Keratinocyte (primary cell): ENCODE measurements around the gene DSCAML1. TPM values are rescaled to one million over a fixed set of nuclear protein-coding genes. Genes with fewer than 3 reads are reported as not detected.

Experiments used
- DNase-seq: peaks from one replicate; pipeline ENCODE4 v3.0.0-alpha.2; 2011; ENCODE audit warnings: low read depth, missing footprints, low spot score
- FAIRE-seq: peaks from 2 replicates; lab custom pipeline; 2011; peaks lifted over from hg19 to GRCh38; lab: Jason Lieb, UNC
- H2AFZ ChIP-seq: 2 replicates; pipeline ENCODE4 v1.6.0; 2012; ENCODE audit warnings: low read length, control low read depth, inconsistent platforms; ENCODE audit not compliant: control insufficient read depth
- H3K27ac ChIP-seq: 2 replicates; pipeline ENCODE4 v1.5.1; 2011; ENCODE audit warnings: low read length; ENCODE audit not compliant: control insufficient read depth, insufficient read depth
- H3K27me3 ChIP-seq: 3 replicates; pipeline ENCODE4 v1.6.0; 2011; ENCODE audit warnings: low read length; ENCODE audit not compliant: control insufficient read depth, insufficient read depth; ENCODE audit errors: extremely low read depth
- H3K36me3 ChIP-seq, 2 experiments: 2 replicates in 1 of 2; 3 replicates in 1 of 2; pipeline ENCODE4 v1.5.1; 2011; ENCODE audit warnings: low read length in 2 of 2, mild to moderate bottlenecking in 1 of 2; ENCODE audit not compliant: control insufficient read depth in 2 of 2, insufficient read depth in 2 of 2; ENCODE audit errors: extremely low read depth in 1 of 2
- H3K4me1 ChIP-seq: 3 replicates; pipeline ENCODE4 v1.5.1; 2011; ENCODE audit warnings: low read length; ENCODE audit not compliant: control insufficient read depth, insufficient read depth; ENCODE audit errors: extremely low read depth
- H3K4me2 ChIP-seq: 3 replicates; pipeline ENCODE4 v1.6.0; 2011; ENCODE audit warnings: low read depth, low read length; ENCODE audit not compliant: control insufficient read depth, insufficient read depth; ENCODE audit errors: extremely low read depth
- H3K4me3 ChIP-seq, 3 experiments: fragments of 200-600 bp in 1 of 3; sonication (generic) in 1 of 3; 2 replicates in 2 of 3; 3 replicates in 1 of 3; pipeline ENCODE4 v1.5.1; 2011 to 2016; ENCODE audit warnings: low read length in 3 of 3, mild to moderate bottlenecking in 3 of 3, control low read depth in 2 of 3, inconsistent platforms in 1 of 3, low read depth in 1 of 3, mixed read lengths in 1 of 3, mixed run types in 1 of 3, moderate library complexity in 1 of 3; ENCODE audit not compliant: control insufficient read depth in 2 of 3, insufficient read depth in 2 of 3; ENCODE audit errors: extremely low read depth in 1 of 3
- H3K79me2 ChIP-seq: 2 replicates; pipeline ENCODE4 v1.6.0; 2012; ENCODE audit warnings: low read length; ENCODE audit not compliant: control insufficient read depth, insufficient read depth
- H3K9ac ChIP-seq: 3 replicates; pipeline ENCODE4 v1.6.0; 2011; ENCODE audit warnings: low read length; ENCODE audit not compliant: control insufficient read depth, insufficient read depth; ENCODE audit errors: extremely low read depth
- H3K9me1 ChIP-seq: 3 replicates; pipeline ENCODE4 v1.6.0; 2011; ENCODE audit warnings: low read length; ENCODE audit not compliant: control insufficient read depth, insufficient read depth; ENCODE audit errors: extremely low read depth
- H3K9me3 ChIP-seq: 2 replicates; pipeline ENCODE4 v1.5.1; 2012; ENCODE audit warnings: low read depth, low read length; ENCODE audit not compliant: control insufficient read depth
- H4K20me1 ChIP-seq: 3 replicates; pipeline ENCODE4 v1.6.0; 2011; ENCODE audit warnings: low read length; ENCODE audit not compliant: control insufficient read depth, insufficient read depth; ENCODE audit errors: extremely low read depth
- CTCF ChIP-seq, 3 experiments: IDR thresholded peaks in 1 of 3; conservative IDR thresholded peaks in 1 of 3; optimal IDR thresholded peaks in 1 of 3; 2 replicates in 2 of 3; 3 replicates in 1 of 3; pipeline versions ENCODE3 to v1.5.1; 2011; ENCODE audit warnings: low read length in 3 of 3, mild to moderate bottlenecking in 3 of 3, moderate library complexity in 2 of 3, control low read depth in 1 of 3, inconsistent platforms in 1 of 3; ENCODE audit not compliant: insufficient read depth in 2 of 3; ENCODE audit errors: extremely low read depth in 1 of 3
- EZH2 ChIP-seq: IDR thresholded peaks from one replicate; pipeline ENCODE4 v1.6.1; 2012; ENCODE audit warnings: inconsistent platforms, mild to moderate bottlenecking, low read length, moderate library complexity
- dilution Hi-C: fragments of 300-500 bp; cut with MboI; formaldehyde crosslinking; loops from one replicate; pipeline ENCODE4 v1.7.0; 2020; ENCODE audit warnings: low sequenced_read_pairs; ENCODE audit not compliant: extremely low pct_ligation_motif_present
- polyA plus RNA-seq, 5 experiments: library from polyadenylated mRNA; depleted of rRNA in 3 of 5; stranded (reverse) in 3 of 5; stranded (forward) in 1 of 5; unstranded in 1 of 5; fragments of >200 nt; gene quantifications; 1 replicate in 1 of 5; 2 replicates in 3 of 5; 3 replicates in 1 of 5; pipeline versions ENCODE4 v1.2.1 to v1.2.3, GENCODE V29; 2011 to 2012; ENCODE audit warnings: missing spikeins in 2 of 5, low read depth in 1 of 5, low replicate concordance in 1 of 5

DSCAML1 gene
- polyA plus RNA-seq, 1 donor (not counting 4 experiments of a cell fraction or from before 2014, with no cell fraction given): not detected

- dilution Hi-C loops: no loop called here
- no peak for FAIRE-seq
- DNase-seq: no peak
Measured at GRCh38 chr11:117835576-117835975, 38.6 kb upstream of the DSCAML1 start.

GRCh38 chr11:117834838-117835443 lies 37.9 kb upstream of the DSCAML1 start:
- H3K79me2 ChIP-seq: no peaks in the 10 kb centered on the region
- H2AFZ ChIP-seq: no peak overlapping the region
- no peaks in the 10 kb centered on the region for H3K4me1 ChIP-seq
- peaks cover 38% of the 10 kb centered on the region for H3K27me3 ChIP-seq
- H3K9me1 ChIP-seq: no peaks in the 10 kb centered on the region
- FAIRE-seq (no peak), DNase-seq (no peak)
- H3K9ac ChIP-seq: no peak overlapping the region
- no peak overlapping the region for H3K4me3 ChIP-seq
- no peak overlapping the region for H3K27ac ChIP-seq
- H3K4me2 ChIP-seq: no peak overlapping the region
- TF ChIP-seq CTCF (optimal IDR thresholded peaks at IDR 0.05 in 1 of 3, IDR thresholded peaks at IDR 0.05 in 1 of 3, conservative IDR thresholded peaks at IDR 0.05 in 1 of 3; ENCODE audit: extremely low read depth in 1 of 3, insufficient read depth in 2 of 3, low read length in 3 of 3) (no peak), EZH2 (no peak)
- H4K20me1 ChIP-seq: no peaks in the 10 kb centered on the region
- no peaks in the 10 kb centered on the region for H3K9me3 ChIP-seq
- dilution Hi-C loops: no loop called here
- no peaks in the 10 kb centered on the region for H3K36me3 ChIP-seq

More at GRCh38 chr11:117835576-117835975, 38.6 kb upstream of the DSCAML1 start:
- Histone ChIP-seq H3K9me1 (no peaks in the 10 kb centered on the region), H3K4me3 (no peak overlapping the region), H3K27ac (no peak overlapping the region), H3K4me2 (no peak overlapping the region), H2AFZ (no peak overlapping the region), H3K27me3 (peaks cover 38% of the 10 kb centered on the region), H3K79me2 (no peaks in the 10 kb centered on the region), H4K20me1 (no peaks in the 10 kb centered on the region), H3K9ac (no peak overlapping the region), H3K36me3 (no peaks in the 10 kb centered on the region), H3K4me1 (no peaks in the 10 kb centered on the region), H3K9me3 (no peaks in the 10 kb centered on the region)
- TF ChIP-seq EZH2 (no peak), CTCF (optimal IDR thresholded peaks at IDR 0.05 in 1 of 3, IDR thresholded peaks at IDR 0.05 in 1 of 3, conservative IDR thresholded peaks at IDR 0.05 in 1 of 3; ENCODE audit: extremely low read depth in 1 of 3, insufficient read depth in 2 of 3, low read length in 3 of 3) (no peak)
